ENCODE results near the gene IL16. TPM values are rescaled to one million over a fixed set of nuclear protein-coding genes. Genes with fewer than 3 reads are reported as not detected.

Gene IL16
- total and polyA plus RNA-seq, 10 donors: 93.9 to 159 (median 128) TPM

GRCh38 chr15:81271761-81272644 is 75.3 kb downstream of the IL16 start:
- Histone ChIP-seq H3K4me1 (peaks cover 0 to 19% (median 8%) of the 10 kb centered on the region in 6 donors), H3K9me3 (peaks cover 0 to 7% (median 4%) of the 10 kb centered on the region in 8 donors), H3K27me3 (replicated peaks in 1 of 7) (no peaks in the 10 kb centered on the region), H3K36me3 (no peaks in the 10 kb centered on the region), H3K4me3 (no peak overlapping the region), H3K27ac (no peak overlapping the region)
- DNase-seq: no peak
- WGBS, 5 donors: 80 to 86% (median 84%) methylated on average over 12 of the region's 12 CpGs
- TF ChIP-seq, protein P1, sequence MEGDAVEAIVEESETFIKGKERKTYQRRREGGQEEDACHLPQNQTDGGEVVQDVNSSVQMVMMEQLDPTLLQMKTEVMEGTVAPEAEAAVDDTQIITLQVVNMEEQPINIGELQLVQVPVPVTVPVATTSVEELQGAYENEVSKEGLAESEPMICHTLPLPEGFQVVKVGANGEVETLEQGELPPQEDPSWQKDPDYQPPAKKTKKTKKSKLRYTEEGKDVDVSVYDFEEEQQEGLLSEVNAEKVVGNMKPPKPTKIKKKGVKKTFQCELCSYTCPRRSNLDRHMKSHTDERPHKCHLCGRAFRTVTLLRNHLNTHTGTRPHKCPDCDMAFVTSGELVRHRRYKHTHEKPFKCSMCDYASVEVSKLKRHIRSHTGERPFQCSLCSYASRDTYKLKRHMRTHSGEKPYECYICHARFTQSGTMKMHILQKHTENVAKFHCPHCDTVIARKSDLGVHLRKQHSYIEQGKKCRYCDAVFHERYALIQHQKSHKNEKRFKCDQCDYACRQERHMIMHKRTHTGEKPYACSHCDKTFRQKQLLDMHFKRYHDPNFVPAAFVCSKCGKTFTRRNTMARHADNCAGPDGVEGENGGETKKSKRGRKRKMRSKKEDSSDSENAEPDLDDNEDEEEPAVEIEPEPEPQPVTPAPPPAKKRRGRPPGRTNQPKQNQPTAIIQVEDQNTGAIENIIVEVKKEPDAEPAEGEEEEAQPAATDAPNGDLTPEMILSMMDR (IDR thresholded peaks at IDR 0.05 in 8 of 11, conservative IDR thresholded peaks at IDR 0.05 in 3 of 11): no peak
- TF ChIP-seq POLR2AphosphoS5 (IDR thresholded peaks at IDR 0.05) (no peak), POLR2A (IDR thresholded peaks at IDR 0.05) (no peak)
- intact Hi-C loops (cut with DNase I; ENCODE audit: low total_unique reads): no loop called here

DNA sequence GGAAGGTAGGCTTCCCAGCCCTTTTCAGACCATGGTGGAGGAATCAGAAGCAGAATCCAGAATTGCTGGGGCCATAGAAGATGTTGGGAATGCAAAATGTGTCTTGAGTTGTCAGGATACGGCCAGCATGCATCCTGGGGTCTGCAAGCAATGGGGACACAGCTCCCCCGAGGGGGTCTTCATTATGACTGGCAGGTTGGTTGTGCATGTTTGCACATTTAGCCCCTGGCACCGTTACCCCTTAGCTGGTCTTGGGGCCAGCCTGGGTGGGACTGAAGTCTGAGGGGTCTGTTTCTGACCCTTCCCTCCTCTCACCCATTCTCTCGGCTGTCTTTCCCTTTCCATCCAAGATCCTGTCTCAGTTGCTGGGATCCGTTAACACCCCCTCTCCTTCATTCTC is 76.5 kb downstream of the IL16 start:
- Histone ChIP-seq H3K27ac (no peak overlapping the region), H3K4me3 (no peak overlapping the region), H3K27me3 (replicated peaks in 1 of 7) (no peaks in the 10 kb centered on the region), H3K36me3 (no peaks in the 10 kb centered on the region), H3K4me1 (peaks cover 0 to 19% (median 8%) of the 10 kb centered on the region in 6 donors), H3K9me3 (peaks cover 0 to 15% (median 12%) of the 10 kb centered on the region in 8 donors)
- no peak for TF ChIP-seq POLR2A (IDR thresholded peaks at IDR 0.05)
- TF ChIP-seq, protein P1 (IDR thresholded peaks at IDR 0.05 in 8 of 11, conservative IDR thresholded peaks at IDR 0.05 in 3 of 11): no peak
- TF ChIP-seq POLR2AphosphoS5 (IDR thresholded peaks at IDR 0.05): no peak
- no peak for DNase-seq
- intact Hi-C loops (cut with DNase I; ENCODE audit: low total_unique reads): no loop called here
- 81 to 92% (median 86%) methylated on average over 5 of the region's 5 CpGs for WGBS, 5 donors

GRCh38 chr15:81273855-81274254 is 77.2 kb downstream of the IL16 start:
- Histone ChIP-seq H3K27ac (no peak overlapping the region), H3K4me3 (no peak overlapping the region), H3K36me3 (no peaks in the 10 kb centered on the region), H3K4me1 (peaks cover 0 to 19% (median 8%) of the 10 kb centered on the region in 6 donors), H3K27me3 (replicated peaks in 1 of 7) (no peaks in the 10 kb centered on the region), H3K9me3 (peaks cover 0 to 15% (median 12%) of the 10 kb centered on the region in 8 donors)
- TF ChIP-seq, protein P1 (IDR thresholded peaks at IDR 0.05 in 8 of 11, conservative IDR thresholded peaks at IDR 0.05 in 3 of 11): no peak
- TF ChIP-seq POLR2A (IDR thresholded peaks at IDR 0.05): no peak
- no peak for TF ChIP-seq POLR2AphosphoS5 (IDR thresholded peaks at IDR 0.05)
- intact Hi-C loops (cut with DNase I; ENCODE audit: low total_unique reads): loop anchor here (2.0 kb wide), 1 partner anchor 127 kb away; no protein-coding TSS in a partner anchor
- WGBS, 5 donors: 87 to 96% (median 91%) methylated on average over 2 of the region's 2 CpGs
- no peak for DNase-seq

- no peaks in the 10 kb centered on the region for H3K27me3 ChIP-seq (replicated peaks in 1 of 7)
- intact Hi-C loops (cut with DNase I; ENCODE audit: low total_unique reads): loop anchor here (2.0 kb wide), 1 partner anchor 127 kb away; no protein-coding TSS in a partner anchor
- H3K36me3 ChIP-seq: no peaks in the 10 kb centered on the region
- H3K9me3 ChIP-seq: peaks cover 0 to 15% (median 12%) of the 10 kb centered on the region in 8 donors
- peaks cover 0 to 19% (median 8%) of the 10 kb centered on the region in 6 donors for H3K4me1 ChIP-seq
- DNase-seq: no peak
- no peak overlapping the region for H3K4me3 ChIP-seq
- TF ChIP-seq POLR2AphosphoS5 (IDR thresholded peaks at IDR 0.05) (no peak), POLR2A (IDR thresholded peaks at IDR 0.05) (no peak)
- TF ChIP-seq, protein P1 (IDR thresholded peaks at IDR 0.05 in 8 of 11, conservative IDR thresholded peaks at IDR 0.05 in 3 of 11): no peak
- H3K27ac ChIP-seq: no peak overlapping the region
- 90 to 98% (median 94%) methylated on average over 4 of the region's 4 CpGs for WGBS, 5 donors
Measured at GRCh38 chr15:81274255-81274654, 77.6 kb downstream of the IL16 start.
